GM19463 (cell line): ENCODE data around the gene SLCO4A1.

ENCODE experiments used
- ATAC-seq: cut with Tn5 transposase; IDR thresholded peaks from one replicate; pipeline ENCODE4 v1.9.1; 2021; ENCODE audit warnings: mild to moderate bottlenecking, moderate library complexity; ENCODE audit not compliant: unreplicated experiment

The SLCO4A1 gene

DNA sequence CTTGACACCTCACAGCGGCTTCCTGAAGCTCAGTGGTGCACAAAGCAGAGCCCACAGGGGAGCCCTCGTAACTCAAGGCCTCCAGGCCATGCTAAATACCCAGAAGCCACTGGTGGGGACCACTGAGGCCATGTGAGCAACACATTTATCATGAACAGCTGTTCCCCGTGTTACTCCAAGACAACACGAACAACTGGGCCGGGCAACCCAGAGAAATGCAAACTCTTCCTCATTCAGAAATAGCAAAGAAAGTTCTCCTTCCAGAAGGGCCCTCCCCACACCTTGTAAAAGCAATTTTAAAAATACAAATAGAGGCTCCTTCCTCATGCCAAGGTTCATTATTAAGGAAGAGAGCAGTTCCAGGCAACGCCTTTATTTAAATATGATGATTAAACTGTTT lies 36.3 kb upstream of the SLCO4A1 start:
- ATAC-seq: no peak

DNA sequence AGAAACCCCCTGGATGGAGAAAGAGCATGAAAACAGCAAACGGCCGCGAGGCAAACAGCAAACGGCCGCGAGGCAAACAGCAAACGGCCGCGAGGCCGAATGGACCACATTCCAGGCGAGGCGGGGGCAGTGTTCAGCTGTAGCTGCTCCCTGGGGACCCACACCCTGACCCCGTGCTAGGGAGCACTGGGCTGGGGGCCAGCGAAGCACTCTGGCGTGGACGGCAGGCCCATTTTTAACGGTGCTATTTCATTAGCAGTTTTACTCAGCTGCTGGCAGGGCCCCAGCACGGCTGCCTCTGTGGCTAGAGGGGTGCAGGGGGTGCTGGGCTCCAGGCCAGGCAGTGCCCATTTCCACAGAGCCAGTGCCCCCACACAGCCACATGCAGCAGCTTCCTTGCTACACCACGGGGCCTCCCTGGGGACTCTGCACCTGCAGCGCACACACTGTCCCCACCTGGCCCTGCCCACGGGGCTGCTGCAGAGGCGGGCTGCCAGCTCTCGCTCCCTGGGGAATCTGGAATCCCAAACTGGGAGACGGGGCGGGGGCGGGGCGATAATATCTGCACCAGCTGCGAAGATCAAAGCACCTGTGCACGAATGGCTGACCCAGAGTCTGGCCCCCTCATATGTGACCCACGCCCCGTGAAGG lies 35.6 kb upstream of the SLCO4A1 start:
- ATAC-seq: no peak

DNA sequence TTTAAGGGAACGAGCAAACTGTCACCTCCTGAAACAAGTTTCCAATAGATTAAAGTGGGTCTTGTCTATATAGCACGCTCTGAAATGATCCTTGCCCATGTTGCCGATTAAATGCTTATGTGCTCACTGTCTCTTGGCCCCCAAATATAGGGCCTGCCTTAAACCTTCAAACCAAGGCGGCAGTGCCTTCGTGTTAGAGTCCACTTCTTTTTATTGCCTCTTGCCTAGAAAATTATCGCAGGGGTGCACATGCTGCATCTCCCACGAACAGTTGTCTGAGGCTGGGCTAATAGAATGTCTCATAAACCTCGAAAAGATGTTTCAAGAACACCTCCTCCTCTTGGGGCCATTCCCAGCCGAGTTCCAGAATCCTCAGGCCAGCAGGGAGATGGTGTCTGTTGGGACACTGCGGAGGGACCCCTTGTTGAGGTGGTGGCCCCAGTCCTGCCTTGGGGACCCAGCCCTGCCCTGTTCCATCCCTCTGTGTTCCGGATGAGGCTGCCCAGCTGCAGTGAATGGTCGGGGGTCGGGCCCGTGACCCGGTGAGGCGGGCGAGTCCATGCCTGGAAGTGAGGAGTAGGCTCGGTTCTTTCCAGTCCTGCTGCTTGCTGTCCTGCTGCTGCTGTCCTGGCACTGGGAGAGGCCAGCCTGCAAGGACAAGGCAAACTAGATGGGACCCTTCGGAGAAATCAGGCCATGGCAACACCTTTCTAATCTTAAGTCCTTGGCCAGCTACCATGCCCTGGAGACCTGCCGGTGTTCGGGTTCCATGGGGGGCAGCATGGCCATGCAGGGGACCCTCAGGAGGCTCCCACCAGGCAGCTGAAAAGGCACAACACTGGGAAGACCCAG lies 34.7 kb upstream of the SLCO4A1 start:
- no peak for ATAC-seq

DNA sequence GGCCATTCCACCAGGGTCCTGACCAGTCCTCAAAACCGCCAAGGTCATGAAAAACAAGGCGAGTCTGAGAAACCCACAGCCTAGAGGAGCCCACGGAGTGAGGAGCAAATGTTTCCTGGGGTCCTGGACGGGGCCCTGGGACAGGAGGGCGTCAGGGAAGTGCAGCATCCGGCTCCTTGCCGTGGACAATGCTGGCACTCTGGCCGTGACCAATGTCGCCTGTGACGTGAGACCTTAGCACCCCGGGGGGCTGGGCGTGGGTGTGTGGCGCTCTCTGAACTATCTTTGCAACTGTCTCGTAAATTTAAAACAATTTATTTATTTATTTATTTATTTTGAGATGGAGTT lies 34.1 kb upstream of the SLCO4A1 start:
- ATAC-seq: no peak

DNA sequence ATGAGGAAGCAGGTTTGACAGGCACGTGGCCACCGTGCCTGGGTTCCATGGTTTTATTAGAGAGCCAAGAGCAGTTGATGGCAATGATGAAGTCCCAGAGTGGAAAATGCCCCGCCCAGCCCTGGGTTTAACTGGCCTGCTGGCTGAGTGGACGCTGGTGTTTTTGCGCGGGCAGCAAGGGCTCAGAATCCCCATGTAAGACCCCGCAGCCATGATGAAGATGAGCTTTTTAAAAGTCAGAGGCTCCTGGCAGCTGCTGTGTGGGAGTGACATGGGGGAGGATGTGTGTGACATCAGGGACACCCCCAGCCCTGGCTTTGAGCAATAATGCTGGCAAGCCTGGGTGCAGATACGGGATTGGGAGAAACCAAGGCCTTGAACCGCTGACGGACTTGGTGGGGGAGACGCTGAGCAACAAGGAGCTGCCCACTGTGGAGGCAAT lies 33.0 kb upstream of the SLCO4A1 start:
- ATAC-seq: no peak

DNA sequence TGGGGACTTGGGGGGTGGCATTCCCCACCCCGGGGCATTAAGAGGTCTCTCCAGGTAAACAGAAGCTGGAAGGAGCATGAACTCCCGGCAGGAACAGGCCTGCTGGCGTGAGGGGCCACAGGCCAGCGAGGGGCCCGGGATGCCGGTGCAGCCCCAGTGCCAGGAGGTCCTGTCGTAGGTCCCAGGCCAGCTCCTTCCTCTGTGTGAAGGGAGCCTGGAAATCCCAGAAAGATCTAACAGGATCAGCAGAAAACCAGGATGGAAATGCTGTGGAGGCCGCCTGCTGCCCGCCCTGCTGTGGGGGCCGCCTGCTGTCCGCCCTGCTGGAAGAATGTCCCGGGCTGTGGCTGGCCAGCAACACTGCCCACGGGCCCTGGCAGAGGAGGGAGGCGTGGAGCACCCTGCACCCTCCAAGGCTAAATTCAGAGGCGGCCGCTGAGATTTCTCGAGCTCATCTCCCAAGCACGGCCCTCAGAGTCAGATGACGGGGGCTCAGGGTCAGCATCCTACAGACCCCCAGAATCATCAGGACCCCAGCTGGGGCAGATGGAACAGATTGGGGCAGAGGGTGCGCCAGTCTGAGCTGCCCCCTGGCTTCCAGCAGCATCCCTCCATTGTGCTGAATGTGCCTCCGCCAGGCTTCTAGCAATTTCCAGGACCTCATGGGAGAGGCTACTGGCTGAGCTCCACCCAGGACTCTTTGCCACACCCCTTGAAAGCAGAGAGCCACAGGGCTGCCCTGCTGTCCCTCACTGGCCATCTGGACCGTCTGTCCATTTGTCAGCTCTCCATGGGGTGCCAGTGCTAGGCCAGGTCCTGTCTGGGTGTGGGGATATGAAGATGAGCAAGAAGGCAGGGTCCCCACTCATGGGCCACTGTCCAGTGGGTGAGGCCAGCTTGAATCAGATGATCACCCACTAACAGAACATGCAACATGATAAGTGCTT lies 32.2 kb upstream of the SLCO4A1 start:
- ATAC-seq: no peak

DNA sequence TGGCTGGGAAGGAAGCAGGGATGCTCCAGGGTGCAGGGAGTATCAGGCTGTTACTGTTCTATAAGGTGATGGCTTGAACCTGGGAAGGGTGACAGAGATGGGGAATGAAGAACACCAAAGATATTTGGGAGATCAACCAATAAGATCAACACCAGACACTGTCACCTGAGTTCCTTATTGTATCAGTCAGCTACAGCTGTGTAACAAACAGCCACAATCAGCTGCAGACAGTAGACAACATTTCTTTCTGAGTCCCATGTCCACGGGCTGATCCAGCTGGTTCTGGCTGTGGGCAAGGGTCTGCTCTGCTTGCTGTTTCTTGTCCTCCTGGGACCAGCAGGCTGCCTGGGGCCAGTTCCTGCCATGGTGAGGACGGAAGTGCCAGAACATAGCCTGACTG lies 31.3 kb upstream of the SLCO4A1 start:
- no peak for ATAC-seq

DNA sequence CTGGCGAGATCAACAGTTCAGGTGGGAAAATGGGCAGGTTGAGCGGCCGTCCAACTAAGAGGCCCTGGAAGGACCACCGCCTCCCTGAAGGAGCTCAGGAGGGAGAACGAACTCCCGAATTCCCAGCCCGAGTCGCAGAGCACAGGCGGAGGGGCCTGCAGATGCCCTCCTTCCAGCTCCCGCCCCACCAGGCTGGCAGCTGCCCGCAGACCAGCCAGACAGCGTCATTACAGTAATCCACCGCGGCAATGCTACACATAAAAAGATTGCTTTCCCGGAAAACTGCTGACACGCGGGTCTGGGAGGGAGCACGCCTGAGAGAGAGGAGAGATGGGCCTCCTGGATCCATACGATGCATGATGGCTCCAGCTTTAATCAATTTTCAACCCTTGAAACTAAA lies 30.5 kb upstream of the SLCO4A1 start:
- no peak for ATAC-seq

DNA sequence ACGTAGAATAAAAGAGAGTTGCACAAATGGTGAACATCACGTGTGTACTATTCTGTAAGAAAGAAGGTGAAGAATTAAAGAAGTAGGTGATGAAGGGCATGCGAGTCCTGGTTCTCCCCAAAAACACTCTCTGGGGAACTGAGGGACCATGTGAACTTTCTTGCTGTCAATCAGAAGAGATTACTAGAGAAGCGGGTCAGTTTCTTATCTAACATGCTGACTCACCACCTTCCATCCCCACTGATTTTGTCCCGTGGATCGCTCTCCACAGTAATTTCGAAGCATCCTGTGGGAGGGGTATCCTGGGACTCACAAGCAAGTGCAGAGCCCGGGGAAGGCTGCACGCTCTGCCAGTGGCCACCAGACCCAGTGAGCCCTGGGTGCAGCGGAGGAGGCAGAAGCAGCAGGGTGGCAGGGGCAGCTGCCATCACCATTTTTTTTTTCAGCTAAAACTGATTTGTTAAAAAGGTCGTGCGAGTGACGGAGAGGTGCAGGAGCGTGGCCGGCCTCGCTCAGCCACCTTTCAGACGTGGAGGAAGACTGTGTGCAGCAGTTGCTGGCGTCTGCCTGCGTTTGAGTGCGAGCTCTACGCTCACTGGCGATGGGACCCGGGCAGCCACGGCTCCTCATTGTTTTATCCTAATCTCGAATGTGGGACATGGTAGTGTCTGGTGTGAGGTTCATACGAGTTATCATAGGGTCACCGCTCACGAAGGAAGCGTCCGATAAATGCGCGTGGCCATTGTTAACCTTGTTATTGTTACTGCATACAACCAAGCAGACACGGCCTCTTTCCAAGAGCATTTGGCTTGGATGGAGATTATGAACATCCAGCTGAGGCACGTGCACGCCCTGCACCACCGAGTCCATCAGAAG lies 28.0 kb upstream of the SLCO4A1 start:
- no peak for ATAC-seq

DNA sequence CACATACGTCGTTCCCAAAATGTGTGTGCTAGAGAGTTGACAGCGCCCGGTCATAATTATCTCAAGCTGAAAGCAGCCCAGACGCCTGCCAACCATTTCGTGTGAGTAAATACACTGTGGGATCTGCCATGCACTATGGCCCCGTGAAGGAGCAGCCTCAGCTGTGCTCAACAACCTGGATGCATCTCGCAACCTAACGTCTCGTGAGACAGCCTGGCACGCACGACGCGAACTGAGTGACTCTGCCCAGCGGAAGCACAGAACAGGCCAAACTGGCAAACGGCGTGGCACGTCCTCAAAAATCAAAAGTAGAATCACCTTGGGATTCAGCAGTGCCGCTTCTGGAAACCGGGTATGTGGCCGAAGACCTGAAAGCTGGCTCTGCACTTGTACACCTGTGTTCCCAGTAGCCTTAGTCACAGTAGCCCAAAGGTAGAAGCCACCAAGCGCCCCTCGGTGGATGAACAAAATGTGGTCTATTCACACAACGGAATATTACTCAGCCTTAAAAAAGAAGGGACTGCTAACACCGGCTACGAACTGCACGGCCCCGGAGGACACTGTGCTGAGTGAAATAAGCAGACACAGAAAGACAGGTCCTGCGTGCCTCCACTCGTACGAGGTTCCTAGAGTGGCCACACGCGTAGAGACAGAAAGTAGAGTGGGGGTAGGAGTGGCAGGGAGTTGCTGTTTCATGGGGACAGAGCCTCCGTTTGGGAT lies 27.2 kb upstream of the SLCO4A1 start:
- no peak for ATAC-seq

DNA sequence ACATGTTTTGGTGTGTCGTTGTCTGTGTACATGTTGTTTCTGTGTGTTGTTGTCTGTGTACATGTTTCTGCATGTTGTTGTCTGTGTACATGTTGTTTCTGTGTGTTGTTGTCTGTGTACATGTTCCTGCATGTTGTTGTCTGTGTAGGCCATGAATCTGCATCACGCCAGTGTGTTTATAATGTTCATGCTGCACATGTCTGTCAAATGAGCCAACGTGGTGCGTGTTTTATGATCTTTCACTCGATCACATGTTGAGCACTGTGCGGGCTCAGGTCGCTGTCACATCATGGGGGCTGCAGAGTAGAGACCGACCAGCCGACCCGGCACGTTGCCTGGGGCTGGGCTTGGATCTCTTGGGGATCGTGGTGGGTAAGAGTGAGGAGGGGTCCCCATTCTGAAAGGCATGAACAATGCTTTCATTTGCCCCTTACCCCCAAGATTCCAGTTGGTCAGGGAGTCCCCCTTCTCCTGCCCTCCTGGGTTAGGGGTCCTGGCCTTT lies 26.5 kb upstream of the SLCO4A1 start:
- no peak for ATAC-seq

DNA sequence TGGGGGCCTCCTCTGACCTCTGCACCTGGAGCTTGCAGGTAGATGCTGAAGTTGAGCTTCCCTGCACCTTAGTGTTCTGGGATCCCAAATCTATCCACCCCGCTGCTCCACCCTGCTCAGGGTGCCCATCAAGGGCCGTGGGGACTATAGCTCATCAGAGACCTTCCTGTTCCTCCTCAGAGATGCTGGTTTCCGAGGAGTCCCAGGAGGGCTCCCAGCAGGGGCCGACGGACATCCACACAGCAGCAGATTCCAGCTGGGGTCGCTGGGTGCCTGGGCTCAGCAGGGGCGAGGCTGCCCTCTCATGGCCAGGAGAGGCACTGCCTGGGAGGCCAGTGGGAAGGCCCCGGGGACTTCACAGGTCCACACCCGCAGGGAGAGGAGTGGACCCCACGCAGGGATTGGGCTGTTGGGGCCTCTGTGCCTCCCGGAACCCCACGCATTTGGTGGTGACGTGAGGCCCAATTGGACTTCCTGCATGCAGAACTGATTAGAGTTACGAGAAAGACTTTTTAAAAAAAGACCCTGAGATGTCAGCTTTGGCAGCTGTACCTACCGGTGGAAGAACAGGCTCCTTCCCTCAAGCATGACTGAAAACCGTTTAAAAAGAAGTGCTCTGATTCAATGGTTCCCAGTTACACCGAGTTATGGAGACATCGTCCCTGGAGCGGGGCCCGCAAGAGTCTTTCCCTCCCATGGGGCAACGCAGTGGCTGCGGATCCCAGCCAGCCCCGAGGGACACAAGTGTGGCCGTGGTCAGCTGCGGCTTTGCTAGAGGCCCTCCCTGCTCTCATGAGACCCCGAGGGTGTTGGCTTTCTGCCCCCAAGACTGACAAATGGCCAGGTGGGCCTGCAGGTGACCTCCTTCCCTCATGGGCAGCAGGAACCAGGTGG lies 25.3 kb upstream of the SLCO4A1 start:
- peak; percentile 60 for ATAC-seq

DNA sequence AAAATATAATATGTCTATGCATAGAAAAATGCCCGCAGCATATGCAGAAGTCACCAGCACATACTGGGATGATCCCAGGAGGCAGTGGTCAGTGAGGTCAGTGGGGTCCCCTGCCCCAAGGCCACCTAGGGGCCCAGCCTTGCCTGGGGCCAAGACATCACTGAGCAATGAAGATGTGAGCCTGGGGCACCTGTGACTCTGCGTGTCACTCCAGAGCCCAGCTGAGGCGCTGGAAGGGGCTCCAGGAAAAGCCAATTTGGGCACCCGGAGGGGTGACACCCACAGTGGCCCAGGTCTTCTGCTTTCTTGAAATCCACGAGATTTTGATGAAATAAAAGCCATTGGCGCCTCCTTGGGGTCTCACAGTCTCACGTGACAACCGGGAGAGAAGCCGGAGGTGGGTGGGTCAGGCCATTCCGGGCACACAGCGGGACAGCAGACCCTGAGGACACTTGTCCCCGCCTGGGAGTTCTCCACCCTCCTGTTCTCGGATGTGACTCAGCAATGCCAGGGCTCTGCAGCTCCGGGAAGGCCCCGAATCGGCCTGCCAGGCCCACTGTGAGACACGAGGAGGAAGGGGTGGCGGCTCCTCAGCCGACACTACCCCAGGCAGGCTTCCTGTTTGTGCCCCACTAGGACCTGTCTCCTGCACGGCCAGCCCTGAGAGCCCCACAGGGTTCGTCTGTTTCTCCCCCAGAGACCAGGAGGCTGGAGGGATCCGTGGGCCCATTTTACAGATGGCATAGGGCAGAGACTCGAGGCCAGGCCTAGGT lies 24.4 kb upstream of the SLCO4A1 start:
- peak; percentile 45 for ATAC-seq

DNA sequence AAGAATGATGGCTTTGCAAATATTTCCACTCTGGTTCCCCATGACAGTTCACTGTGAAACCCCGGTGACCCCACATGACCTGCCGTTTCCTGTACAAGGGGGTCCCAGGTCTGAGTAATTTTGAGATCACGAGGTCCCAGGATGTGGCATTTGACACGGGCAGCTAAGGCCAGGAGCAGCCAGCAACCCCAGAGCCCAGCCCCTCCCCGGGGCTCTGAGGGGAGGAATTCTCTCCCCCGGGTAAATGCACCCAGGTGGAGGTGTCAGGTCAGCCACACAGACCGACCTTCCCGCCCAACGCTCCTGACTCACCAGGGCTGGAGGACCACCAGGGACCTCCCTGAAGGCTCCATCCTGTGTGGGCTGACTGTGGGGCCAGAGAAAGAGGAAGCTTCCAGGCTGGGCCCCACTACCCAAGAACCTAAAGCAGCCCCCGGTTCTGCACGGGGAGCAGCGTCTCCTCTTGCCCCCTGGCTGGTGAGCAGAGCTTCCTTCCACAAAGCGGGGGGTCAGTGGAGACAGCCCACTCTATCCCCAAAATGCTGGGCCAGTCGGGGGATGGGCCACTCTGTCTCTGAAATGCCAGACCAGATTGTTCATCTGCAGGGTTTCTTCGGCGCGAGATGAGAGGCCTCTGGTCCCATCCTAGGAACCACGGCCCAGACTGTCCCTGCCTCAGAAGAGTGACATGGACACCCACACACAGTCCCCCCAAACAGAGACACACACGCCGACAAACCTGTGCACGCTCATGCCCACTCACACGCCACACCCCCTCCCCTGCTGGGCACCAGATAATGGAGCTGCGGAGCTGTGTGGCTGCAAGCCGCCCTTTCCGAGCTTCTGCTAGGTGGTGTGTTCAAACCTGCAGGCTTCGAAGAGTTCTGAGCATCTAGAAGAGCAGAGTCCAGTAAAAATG lies 23.4 kb upstream of the SLCO4A1 start:
- ATAC-seq: peak; percentile 48

DNA sequence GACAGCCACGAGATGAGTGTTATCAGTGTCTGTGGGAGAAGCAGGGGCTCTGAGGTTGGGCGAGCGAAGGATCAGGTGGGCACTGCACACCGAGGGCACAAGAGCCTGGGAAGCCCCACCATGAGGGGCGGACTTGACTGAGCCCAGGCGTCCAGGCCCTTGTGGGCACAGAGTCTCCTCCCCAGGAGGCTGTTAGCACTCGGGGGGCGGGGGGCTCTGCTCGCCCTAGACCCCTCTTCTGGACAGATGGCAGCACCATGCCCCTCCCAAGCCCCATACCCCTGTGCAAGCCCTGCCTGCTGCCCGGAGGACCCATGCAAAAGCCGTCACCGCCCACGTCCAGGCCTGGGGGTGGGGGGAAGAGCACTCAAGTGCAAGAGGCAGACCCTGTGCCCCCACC lies 21.7 kb upstream of the SLCO4A1 start:
- ATAC-seq: no peak

DNA sequence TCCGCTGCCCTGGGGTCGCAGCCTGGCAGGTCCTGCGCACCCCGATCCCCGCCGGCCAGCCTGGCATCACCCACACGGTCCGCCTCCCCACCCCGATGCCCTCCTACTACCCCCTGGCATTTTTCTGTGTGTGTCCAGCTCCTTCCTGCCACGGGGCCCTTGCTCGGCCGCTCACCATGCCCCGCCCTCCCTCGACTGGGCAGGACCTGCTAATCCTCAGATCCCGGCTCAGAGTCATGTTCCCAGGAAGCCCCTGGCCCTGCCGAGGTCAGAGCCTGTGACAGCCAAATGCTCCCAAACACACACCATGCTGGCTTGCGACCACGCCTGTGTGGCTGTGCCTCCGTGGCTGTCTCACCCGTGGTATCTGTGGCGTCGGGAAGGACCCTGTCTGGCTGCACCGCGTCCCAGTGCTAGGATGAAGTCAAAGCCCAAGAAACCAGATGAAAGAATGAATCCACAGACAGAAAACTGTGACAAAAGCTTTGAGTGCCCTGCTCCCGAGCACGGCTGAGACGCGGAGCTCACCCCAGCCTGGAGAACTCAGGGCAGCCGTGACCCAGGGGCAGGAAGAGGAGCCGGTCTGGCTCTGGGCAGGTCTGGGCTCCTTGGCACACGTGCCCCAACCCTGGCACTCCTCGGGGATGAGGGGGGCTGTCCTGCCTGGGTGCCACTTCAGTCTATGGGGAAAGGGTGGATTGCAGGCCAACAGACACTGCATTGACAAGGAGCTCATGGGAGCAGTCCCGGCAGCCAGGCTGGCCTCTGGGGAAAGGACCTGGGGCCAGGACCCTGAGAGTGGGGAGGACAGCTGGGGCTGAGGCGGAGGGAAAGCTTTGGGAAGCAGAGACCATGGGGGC lies 20.8 kb upstream of the SLCO4A1 start:
- ATAC-seq: no peak
